ENCODE data around the gene GSTA3. TPM values are rescaled to one million over a fixed set of nuclear protein-coding genes. Genes with fewer than 3 reads are reported as not detected.
"Not testable (repeated sequence)": the region's sequence is repeated elsewhere in the genome, so short reads cannot be mapped to it uniquely, and the experiment has no call there.

Gene GSTA3
- polyA plus RNA-seq (ENCODE audit: insufficient read length in 4 of 4), result 1 to 10 TPM in 1 of 4 donors, under 1 TPM in 2, not detected in 1; 0.52 to 2.0 (median 0.70) TPM

- no peak for DNase-seq (ENCODE audit: low read depth in 4 of 4, low spot score in 3 of 4)
Measured at GRCh38 chr6:52909531-52909930, at the start of gene GSTA3. TSS of gene GSTA3 (minus strand) at chr6:52909698. CDS start at chr6:52905834, 3,864 bp downstream.

GRCh38 chr6:52958546-52959255, 49.2 kb upstream of the GSTA3 start:
- no peak for DNase-seq (ENCODE audit: low read depth in 4 of 4, low spot score in 3 of 4)

- DNase-seq (ENCODE audit: low read depth in 4 of 4, low spot score in 3 of 4), result no peak
Measured at GRCh38 chr6:52955871-52956270, 46.4 kb upstream of the GSTA3 start.

- DNase-seq (ENCODE audit: low read depth in 4 of 4, low spot score in 3 of 4), result no peak
Measured at GRCh38 chr6:52953911-52954839, 44.7 kb upstream of the GSTA3 start.

GRCh38 chr6:52946306-52946705, 36.8 kb upstream of the GSTA3 start:
- DNase-seq (ENCODE audit: low read depth in 4 of 4, low spot score in 3 of 4), result no peak

- DNase-seq (ENCODE audit: low read depth in 4 of 4, low spot score in 3 of 4), result not testable (repeated sequence)
Measured at GRCh38 chr6:52942821-52943220, 33.3 kb upstream of the GSTA3 start.

- no peak for DNase-seq (ENCODE audit: low read depth in 4 of 4, low spot score in 3 of 4)
Measured at GRCh38 chr6:52942221-52942620, 32.7 kb upstream of the GSTA3 start.

- no peak for DNase-seq (ENCODE audit: low read depth in 4 of 4, low spot score in 3 of 4)
Measured at GRCh38 chr6:52937908-52938307, 28.4 kb upstream of the GSTA3 start.

GRCh38 chr6:52933778-52934177, 24.3 kb upstream of the GSTA3 start:
- DNase-seq (ENCODE audit: low read depth in 4 of 4, low spot score in 3 of 4), result no peak

GRCh38 chr6:52931351-52931750, 21.9 kb upstream of the GSTA3 start:
- DNase-seq (ENCODE audit: low read depth in 4 of 4, low spot score in 3 of 4), result no peak

GRCh38 chr6:52929321-52930164, 20.0 kb upstream of the GSTA3 start:
- no peak for DNase-seq (ENCODE audit: low read depth in 4 of 4, low spot score in 3 of 4)

GRCh38 chr6:52927451-52927850, 18.0 kb upstream of the GSTA3 start:
- no peak for DNase-seq (ENCODE audit: low read depth in 4 of 4, low spot score in 3 of 4)

- DNase-seq (ENCODE audit: low read depth in 4 of 4, low spot score in 3 of 4), result no peak
Measured at GRCh38 chr6:52925919-52926792, 16.7 kb upstream of the GSTA3 start.

- DNase-seq (ENCODE audit: low read depth in 4 of 4, low spot score in 3 of 4), result no peak
Measured at GRCh38 chr6:52925042-52925441, 15.5 kb upstream of the GSTA3 start.

GRCh38 chr6:52923689-52924088, 14.2 kb upstream of the GSTA3 start:
- not testable (repeated sequence) for DNase-seq (ENCODE audit: low read depth in 4 of 4, low spot score in 3 of 4)

GRCh38 chr6:52922161-52922560, 12.7 kb upstream of the GSTA3 start:
- DNase-seq (ENCODE audit: low read depth in 4 of 4, low spot score in 3 of 4), result no peak

GRCh38 chr6:52921743-52922142, 12.2 kb upstream of the GSTA3 start:
- DNase-seq (ENCODE audit: low read depth in 4 of 4, low spot score in 3 of 4), result no peak

GRCh38 chr6:52919511-52919910, 10.0 kb upstream of the GSTA3 start:
- DNase-seq (ENCODE audit: low read depth in 4 of 4, low spot score in 3 of 4), result not testable (repeated sequence)

- DNase-seq (ENCODE audit: low read depth in 4 of 4, low spot score in 3 of 4), result not testable (repeated sequence)
Measured at GRCh38 chr6:52918771-52919170, 9.3 kb upstream of the GSTA3 start.
